Measurements from ENCODE around the gene MYMX.

DNA sequence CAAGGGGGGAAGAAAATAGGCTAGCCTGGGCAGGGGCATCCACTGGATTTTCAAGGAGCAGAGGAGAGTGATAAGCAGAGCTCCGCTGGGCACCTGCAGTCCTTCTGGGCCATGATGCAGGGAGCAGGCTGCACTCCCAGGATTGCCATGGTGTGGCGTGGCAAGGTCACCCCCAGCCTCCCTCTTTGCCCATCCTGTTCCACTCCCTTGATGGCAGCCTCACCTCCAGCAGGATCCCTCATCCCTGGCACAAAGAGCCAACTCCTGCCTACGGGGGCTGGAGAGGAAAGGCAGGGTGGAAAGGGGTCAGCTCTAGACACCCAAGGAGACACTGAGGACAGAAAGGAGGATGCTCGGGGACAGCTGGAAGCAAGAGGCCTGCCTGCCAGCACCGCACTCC lies 22.4 kb upstream of the MYMX start:
- TF ChIP-seq CTCF (IDR thresholded peaks at IDR 0.05) (no peak), POLR2AphosphoS5 (IDR thresholded peaks at IDR 0.05) (no peak)
